ENCODE measurements around the gene ZC3H10.

- TF ChIP-seq CTCF (IDR thresholded peaks at IDR 0.05) (no peak), POLR2AphosphoS5 (IDR thresholded peaks at IDR 0.05) (peak in 1 of 3 donors; percentile 37), POLR2A (IDR thresholded peaks at IDR 0.05) (no peak)
These were observed 28.7 kb downstream of the ZC3H10 start for GRCh38 chr12:56146492-56147460.

Measured in breast epithelium (tissue), 3 donors.